NCI-H510A (cell line): ENCODE measurements around the gene VOPP1.
A peak's percentile ranks its signal among the peaks of the same experiment; 100 is the strongest.

ENCODE experiments used
- DNase-seq: peaks from one replicate; lab custom pipeline; 2025; lab: John Stamatoyannopoulos, UW

Gene VOPP1

DNA sequence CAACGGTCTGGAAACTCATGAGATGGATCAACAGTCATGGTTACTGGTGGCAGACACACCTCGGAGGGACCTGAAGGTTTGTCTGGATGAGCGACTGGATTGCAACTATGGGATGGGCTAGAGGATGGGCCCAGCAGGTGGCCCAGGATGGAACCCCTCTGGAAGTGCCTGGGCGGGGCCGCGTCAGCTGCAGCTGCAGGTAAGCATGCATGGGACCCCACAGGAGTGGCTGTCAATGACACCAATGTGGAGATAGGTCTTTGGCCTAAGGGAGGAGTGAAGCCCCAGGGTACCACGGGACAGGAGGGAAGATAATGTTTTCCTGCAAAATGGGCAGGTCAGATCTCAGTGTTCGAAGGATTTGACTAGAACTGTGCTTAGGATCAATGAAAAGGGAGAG lies 103.8 kb downstream of the VOPP1 start:
- DNase-seq = no peak

DNA sequence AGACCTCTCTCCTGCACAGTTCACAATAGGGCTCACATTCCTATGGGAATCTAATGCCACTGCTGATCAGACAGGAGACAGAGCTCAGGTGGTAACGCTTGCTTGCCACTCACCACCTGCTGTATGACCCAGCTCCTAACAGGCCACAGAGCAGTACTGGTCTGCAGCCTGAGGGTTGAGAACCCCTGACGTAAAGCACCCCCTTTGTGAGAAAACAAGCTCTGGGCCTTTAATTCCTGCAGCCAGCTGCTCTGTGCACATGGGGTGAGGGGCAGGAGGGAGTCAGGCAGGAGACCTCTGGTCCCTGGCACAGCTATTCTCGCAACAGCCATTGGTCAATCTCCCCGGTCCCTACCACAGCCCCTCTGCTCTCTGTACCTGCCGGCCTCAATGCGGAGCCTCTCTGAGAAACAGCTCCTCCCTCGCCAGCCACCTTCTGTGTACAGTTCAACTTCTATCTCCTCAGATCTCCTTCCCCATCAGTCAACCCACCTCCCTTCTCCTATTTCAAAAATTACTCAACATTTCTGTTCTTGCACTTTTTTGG lies 105.2 kb downstream of the VOPP1 start:
- DNase-seq = no peak

DNA sequence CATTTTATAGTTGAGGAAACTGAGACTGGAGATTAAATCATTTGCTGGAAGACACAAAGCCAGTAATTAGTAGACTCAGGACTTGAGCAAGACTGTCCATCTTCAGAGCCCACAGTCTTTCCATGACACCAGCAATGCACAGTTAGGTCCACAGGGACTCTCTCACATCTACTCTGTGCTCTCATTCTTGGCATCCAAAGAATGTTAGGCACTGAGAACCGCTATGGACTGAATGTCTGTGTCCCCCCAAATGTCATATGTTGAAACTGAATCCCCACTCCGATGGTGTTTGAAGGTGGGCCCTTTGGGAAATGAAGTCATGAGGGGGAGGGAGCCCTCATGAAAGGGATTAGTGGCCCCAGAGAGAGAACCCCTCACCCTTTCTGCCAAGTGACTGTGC lies 106.6 kb downstream of the VOPP1 start:
- DNase-seq = no peak

DNA sequence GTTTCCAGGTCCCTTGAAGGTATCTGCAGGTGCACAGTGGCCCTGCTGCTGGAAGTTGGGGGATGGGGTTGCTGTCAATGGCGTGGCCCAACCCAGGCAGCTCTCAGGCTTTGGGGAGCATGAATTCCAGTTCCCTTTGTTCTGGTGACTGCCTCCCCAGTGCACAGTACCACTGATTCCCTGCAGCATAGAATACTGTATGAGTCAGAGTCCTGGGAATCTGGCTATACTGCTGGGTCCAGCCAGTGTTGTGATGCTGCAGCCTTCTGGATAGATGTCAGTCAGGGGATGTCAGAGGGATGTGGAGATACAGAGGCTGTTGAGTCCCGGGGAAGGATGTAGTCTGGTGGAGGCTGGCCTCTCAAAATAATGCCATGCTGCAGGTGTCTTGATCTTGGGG lies 107.9 kb downstream of the VOPP1 start:
- no peak for DNase-seq

DNA sequence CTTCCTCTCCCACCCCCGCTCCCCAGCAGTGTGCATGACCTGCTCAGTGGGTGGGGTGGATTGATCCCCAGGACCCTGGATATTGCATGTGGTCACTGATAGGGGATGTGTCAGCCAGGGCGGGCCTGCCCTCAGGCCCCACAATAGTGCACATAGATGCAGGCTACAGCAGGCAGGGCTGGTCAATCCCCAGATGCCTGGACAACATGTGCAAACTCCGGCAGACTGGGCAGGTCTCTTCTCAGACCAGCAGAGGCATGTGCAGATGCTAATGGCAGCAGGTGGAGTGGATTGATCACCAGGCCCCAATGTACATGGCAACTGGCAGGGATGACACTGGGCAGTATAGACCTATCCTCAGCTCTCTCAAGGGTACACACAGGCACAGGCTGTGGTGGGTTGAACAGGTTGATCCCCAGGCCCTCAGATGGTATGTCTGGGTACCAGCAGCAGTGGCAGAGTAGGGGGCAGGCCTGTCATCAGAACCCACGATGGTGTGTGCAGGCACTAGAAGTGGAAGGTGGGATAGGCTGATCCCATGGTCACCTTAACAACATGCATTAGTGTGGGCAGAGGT lies 108.5 kb downstream of the VOPP1 start:
- no peak for DNase-seq

DNA sequence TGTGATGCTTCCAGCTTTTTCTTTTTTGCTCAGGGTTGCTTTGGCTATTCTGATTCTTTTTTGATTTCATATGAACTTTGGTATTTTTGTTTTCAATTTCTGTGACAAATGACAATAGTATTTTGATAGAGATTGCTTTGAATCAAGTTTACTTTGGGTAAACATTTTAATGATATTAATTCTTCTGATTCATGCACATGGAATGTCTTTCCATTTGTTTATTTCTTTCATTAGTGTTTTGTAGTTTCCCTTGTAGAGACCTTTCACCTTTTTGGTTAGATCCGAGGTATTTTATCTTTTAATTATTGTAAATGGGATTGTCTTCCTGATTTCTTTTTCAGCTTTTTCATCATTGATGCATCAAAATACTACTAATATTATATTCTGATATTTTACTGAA lies 114.0 kb downstream of the VOPP1 start:
- no peak for DNase-seq

DNA sequence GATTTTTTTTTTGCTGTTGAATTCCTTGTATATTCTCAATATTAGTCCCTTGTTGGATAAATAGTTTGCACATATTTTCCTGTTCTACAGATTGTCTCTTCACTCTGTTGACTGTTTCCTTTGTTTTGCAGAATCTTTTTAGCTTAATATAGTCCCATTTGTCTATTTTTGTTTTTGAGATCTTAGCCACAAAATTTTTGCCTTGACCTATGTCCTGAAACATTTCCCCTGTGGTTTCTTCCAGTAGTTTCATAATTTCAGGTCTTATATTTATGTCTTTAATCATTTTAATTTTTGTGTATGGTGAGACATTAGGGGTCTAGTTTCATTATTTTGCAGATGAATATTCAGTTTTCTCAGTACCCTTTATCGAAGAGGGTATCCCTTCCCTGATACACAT lies 114.5 kb downstream of the VOPP1 start:
- DNase-seq = no peak

DNA sequence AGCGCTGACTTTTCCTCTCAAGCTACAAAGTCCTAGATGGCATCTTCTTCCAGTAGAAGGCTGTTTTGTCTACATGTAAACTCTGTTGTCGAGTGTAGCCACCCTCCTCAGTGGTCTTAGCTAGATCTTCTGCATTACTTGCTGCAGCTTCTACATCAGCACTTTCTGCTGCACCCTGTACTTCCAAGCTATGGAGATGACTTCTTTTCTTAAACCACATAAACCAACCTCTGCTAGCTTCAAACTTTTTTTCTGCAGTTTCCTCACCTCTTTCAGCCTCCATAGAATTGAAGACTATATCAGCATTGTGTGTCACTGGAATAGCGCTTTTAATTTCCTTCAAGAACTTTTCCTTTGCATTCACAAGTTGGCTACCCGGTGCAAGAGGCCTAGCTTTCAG lies 119.3 kb downstream of the VOPP1 start:
- DNase-seq = no peak

DNA sequence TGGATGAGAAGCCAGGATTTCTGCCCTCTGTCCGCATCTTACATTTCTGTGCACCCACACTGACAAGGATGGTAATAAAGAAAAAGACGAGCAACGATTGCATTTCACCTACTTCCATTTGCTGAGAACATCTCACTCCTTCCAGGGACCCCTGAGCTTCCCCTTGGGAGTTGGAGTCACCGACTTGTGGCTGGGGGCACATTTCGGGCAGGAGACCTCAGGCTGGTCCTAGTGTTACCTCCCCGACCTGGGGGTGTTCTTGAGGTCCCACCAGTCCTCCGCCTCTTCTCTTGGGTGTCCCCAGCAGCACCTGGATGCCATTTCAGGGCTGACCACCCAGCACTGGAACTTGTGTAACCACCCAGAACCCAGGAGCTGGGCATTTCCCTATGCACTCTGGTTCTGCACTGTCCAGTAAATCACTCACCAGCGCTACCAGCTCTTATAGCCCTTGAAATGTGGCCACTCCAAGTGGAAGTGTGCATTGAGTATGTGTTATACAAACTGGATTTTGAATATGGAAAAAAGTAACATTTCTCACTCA lies 122.2 kb downstream of the VOPP1 start:
- DNase-seq = no peak

DNA sequence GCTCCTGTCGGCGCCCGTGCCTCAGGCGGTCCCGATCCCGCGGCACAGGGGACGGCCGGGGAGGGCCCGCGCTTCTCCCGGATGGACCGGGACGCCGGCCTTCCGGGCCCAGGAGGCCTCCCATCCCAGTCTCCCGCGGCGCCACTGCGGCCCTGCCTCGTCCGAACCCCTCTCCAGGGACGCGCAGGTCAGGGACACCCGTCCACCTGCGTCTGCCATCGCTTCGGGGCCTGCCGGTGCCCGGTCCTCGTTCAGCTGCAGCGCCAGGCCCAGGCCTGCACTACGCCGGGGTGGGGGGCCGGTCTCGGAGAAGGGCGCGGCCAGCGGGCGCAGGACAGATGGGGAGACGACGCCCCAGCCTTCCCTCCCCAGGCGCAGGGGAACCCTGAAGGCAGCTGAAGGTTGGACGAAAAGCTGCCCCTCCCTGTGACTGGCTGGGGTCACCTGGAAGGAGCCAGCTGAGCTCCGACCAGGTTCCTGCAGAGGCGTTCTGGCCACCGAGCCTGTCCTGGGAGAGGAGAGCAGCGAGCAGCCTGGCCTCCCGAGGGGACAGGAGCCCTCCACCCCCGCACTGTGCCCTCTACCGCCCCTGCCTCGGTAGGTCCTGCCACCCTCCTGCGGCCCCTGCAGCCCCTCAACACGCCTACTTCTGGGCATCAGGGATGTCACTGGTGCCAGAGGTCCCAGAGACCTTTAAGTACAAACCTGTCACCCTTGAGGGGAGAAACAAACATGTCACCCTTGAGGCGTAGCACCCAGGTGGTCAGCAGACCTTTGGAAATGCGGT lies 122.9 kb downstream of the VOPP1 start:
- DNase-seq = no peak

DNA sequence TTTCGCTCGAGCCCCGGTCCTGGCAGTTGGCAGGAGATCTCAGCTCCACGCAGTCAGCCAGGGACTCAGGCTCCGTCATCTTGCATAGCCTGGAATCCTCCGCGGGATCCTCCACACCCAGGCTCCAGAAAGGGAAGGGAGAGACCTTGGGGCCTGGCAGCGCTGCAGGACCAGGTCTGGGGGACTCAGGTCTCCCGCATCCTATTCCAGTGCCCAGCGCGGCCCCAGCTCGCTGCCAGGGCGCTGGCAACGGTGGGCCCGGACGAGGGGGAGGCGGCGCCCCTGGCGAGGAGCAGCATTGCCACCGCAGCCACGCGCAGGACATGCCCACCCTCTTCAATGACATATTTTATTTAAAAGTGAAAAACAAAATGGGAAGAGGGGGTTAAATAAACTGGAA lies 123.8 kb downstream of the VOPP1 start:
- no peak for DNase-seq

DNA sequence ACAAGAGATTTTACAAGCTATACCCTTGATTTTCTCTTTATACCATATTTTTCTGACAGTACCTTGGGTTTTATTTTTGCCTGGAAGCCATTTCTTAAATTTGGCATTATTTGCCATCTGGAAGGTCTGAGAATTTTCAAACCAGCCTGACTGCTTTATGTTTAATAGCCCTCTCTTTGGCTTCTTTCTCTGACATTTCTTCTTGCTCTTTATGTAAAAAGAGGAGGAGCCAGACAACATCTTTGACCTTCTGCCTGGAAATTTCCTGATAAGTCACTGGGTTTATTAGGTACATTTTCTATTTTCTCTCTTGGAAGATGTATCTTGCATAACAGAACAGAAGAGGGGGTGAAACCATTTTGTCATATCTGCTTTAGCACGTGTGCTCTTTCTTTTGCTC lies 127.5 kb downstream of the VOPP1 start:
- DNase-seq = no peak

DNA sequence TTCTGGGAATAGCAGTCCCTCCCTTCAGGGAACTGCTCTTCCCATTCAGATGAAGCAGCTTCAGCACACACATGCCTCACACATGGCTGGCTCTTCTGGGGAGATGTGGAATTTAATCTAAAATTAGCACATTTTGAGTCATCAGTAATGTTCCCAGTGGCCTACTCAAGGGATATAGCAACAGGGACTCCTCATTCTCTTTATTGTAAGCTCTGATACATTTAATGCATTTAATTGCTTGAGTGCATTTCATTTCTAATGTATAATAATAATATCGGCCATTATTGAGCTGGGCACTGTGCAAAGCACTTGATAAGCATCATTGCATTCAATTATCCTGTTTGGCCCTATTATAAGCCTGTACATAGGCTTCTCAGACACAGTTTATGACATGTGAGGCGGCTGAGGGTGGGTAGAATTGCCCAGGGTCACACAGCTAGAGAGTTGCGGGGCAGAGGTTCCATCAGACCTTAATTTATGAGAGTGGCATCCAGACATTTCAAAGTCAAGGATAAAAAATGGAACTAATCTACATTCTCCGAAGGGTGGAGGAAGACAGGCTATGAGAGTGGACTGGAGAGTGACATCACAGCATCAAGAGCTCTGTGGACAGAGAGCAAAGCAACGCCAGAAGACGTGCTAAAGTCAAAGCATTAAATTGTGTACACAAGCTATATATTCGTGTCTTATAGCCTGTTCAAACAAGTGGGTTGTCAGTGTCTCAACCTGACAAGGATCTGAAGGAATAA lies 130.4 kb downstream of the VOPP1 start:
- DNase-seq = no peak

DNA sequence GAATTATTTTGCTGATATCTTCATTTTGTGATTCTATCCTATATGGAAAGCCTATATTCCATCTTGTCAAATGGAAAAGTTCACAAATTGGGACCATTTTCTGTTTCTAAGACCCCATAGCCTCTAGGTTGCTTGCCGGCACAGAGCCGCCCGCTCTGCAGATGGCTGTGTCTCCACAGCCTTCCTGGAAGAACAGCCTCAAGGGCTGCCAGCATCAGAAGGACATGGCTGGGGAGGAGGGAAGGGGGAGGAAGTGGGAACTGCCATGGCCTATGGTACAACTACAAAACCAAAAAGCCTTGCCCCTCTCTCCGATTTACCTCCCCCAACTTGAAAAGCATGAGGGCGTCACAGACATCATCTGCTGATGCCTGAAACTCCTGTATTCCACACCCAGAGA lies 131.3 kb downstream of the VOPP1 start:
- DNase-seq = no peak

DNA sequence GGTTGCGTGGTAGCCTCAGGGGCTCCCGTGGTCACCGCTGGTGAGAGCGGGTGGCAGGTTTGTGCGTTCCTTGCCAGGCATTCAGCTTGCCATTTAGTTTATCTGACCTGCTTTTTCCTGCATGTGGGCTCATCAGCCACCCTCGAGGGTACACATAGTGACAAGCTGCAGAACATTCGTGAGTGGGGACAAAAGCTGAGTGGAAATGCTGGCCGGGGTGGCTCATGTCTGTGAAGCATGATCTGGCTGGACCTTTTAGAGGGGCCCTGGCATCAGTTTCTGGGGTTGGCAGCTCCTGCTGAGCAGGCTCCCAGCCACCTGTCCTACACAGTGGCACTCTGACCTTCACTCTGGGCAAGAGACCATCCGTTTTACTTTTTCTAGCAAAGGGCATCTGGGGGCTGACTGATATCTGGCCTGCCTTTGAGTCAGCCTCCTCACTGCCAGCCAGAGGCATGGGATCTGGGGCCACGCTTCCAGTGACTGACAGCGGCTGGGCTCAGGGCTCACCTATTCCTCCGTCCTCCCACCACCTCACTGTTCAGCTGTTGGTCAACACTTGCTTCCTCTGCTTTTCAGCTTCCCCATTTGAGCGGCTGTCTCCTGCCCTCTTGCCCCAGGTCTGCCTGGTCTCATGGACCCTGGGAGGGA lies 132.1 kb downstream of the VOPP1 start:
- no peak for DNase-seq

DNA sequence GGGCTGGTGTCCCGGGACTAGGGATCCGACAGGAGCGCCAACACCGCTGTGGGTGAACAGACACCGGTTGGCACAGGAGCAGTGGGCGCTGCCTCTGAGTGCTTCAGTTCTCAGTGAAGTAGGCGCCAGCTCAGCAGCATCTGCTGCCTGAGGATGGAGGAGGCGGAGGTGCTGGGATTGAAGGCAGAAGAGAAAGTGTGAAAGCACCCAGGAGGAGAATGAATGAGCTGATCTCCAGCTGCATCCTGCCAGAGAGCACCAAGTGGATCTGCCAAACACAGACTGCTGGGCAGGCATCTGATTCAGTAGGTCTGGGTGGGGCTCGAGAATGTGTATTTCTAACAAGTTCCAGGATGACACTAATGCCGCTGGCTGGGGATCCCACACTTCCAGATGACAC lies 132.7 kb downstream of the VOPP1 start:
- peak; percentile 58 for DNase-seq

DNA sequence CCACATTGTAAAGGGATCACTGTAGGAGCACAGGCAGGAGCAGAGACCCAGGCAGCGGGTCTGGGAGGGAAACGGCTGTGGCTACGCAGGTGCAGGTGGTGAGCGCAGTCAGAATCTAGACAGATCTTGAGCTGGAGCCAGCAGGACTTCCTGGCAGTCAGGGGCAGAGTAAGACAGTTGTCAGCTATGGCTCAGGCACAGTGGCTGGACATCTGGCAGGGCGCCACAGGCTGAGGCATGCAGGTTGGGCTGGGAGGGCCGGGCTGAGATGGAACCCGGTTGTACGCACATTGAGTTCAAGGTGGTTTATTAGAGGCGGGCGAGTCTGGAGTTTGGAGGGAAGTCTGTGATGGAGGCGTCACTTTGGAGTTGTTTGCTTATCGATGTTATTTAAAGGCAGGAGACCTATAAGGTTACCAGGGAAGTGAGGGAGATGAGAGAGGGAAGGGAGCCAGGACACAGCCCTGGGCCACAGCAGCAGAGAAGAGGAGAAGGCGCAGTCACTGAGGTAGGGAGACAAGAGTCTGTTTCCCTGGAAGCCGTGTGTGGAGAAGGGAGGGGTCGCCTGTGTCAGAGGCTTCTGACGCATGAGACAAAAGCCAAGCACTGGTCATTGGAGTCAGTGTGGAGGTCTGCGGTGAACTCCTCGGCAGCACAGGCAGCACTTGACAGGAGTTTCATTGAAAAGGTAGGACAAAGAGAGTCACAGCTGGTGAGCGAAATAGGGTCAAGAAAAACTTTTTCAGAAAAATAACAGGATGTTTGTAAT lies 133.4 kb downstream of the VOPP1 start:
- DNase-seq = peak; percentile 78

DNA sequence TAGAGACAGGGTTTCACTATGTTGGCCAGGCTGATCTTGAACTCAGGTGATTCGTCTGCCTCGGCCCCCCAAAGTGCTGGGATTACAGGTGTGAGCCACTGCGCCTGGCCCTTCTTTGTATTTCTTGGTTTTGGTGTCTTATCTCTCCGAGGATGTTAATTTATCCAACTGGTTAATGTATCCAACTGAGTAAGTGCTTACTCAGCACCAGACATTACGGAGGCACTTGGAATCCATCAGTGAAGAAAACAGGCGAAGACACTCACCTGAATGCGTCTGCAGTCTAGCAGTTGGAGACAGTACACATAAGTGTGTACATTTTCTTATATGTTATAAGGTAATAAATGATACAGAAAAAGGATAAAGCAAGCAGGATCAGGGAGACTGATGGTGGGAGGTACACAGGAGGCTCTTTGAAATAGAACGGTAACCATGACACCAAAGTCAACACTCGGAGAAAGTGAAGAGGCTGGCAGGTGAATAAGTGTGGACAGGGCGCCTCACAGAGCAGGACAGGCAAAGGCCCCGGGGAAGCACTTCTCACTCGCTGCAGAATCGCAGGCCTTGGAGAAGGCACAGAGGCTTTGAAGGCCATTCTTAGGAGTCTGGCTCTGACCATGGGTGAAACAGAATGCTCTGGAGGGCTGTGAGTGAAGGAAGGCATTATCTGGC lies 134.1 kb downstream of the VOPP1 start:
- DNase-seq = peak; percentile 90

DNA sequence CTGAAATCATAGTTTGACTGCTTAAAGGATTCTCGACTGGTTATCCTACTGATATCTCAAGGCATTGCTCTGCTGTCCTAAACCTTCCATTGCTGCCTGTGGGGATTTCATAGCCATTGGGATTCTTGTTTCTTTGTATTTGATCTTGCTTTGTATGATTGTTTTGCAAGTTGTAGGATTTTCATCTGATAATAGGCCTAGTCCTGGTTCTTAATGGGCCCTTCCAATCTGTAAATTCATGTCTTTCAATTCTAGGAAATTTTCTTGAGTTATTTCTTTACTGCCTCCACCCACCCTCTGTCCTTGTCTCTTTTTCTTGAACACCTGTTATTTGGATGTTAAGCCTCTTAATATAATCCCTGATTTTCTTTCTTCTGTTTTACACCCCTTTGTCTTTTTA lies 134.9 kb downstream of the VOPP1 start:
- DNase-seq = no peak

DNA sequence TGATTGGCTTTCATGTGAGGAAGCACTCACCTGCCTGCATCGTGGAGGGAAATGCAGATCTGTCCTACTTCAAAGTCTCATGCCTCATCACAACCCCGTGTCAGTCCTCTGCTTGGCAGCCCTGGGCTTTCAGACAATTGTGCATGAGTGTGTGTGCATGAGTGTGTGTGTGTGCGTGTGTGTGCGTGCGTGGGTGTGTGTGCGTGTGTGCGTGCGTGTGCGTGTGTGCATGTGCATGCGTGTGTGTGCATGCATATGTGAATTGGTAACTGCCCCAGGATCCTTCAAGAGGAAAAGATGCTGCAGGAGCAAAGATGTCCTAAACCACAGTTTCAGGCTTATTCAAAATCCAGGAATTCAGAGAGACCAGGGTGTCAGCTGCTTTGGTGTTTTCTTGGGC lies 135.8 kb downstream of the VOPP1 start:
- peak; percentile 38 for DNase-seq

DNA sequence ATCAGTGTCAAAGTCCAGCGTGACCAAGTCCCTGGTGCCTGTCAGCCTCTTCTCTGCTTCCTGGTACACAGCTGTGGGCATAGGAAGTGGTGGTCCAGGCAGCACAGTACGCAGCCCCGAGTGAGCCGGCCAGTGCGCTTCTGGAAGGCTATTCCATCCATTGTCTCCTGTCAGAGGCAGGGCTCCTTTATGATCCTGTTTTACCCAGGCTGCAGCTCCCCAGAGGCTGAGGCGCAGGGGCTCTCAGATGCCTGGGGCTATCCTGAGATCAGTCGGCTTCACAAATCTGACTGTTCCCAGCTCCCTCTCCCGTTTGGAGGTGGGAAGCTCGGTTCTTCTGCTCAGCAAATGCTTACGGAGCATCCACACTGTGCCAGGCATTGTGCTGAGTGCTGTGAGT lies 136.8 kb downstream of the VOPP1 start:
- no peak for DNase-seq
